ENCODE results near the gene PDE6G.

Gene PDE6G

GRCh38 chr17:81691196-81691595 is 34.9 kb upstream of the PDE6G start:
- H3K36me3 ChIP-seq (ENCODE audit: low read depth), result peaks cover 97% of the 10 kb centered on the region
- TF ChIP-seq, protein P1, sequence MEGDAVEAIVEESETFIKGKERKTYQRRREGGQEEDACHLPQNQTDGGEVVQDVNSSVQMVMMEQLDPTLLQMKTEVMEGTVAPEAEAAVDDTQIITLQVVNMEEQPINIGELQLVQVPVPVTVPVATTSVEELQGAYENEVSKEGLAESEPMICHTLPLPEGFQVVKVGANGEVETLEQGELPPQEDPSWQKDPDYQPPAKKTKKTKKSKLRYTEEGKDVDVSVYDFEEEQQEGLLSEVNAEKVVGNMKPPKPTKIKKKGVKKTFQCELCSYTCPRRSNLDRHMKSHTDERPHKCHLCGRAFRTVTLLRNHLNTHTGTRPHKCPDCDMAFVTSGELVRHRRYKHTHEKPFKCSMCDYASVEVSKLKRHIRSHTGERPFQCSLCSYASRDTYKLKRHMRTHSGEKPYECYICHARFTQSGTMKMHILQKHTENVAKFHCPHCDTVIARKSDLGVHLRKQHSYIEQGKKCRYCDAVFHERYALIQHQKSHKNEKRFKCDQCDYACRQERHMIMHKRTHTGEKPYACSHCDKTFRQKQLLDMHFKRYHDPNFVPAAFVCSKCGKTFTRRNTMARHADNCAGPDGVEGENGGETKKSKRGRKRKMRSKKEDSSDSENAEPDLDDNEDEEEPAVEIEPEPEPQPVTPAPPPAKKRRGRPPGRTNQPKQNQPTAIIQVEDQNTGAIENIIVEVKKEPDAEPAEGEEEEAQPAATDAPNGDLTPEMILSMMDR (IDR thresholded peaks at IDR 0.05; ENCODE audit: poor library complexity, severe bottlenecking), result no peak
- no peak overlapping the region for H3K4me3 ChIP-seq (ENCODE audit: severe bottlenecking)
- H3K27ac ChIP-seq (ENCODE audit: poor library complexity, severe bottlenecking), result no peak overlapping the region
- no peaks in the 10 kb centered on the region for H3K27me3 ChIP-seq (ENCODE audit: insufficient read depth, poor library complexity, severe bottlenecking)
- no peak for DNase-seq (ENCODE audit: low spot score)
- H3K9me3 ChIP-seq (ENCODE audit: severe bottlenecking), result no peaks in the 10 kb centered on the region
- no peaks in the 10 kb centered on the region for H3K4me1 ChIP-seq (ENCODE audit: insufficient read depth, poor library complexity, severe bottlenecking)
- ATAC-seq (ENCODE audit: low read depth), result no peak

GRCh38 chr17:81690549-81690948 is 34.2 kb upstream of the PDE6G start:
- TF ChIP-seq, protein P1 (IDR thresholded peaks at IDR 0.05; ENCODE audit: poor library complexity, severe bottlenecking), result no peak

DNA sequence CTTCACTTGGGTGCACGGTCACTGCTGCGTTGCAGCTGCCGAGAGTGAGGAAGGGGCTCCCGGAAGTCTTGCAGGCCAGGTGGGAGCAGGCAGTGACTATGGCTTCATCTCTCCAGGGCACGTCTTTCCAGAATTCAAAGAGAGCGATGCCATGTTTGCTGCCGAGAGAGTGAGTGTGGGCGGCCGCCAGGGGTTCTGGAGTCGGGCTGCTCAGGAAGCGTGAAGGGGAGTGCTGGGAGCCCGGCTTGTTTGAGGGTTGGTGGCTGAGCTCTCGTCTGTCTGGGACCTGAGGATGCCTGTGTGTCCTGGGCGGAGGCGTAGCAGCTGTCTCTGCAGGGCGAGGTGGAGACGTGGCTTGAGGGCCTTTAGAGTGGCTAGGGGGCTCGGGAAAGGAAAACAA is 33.7 kb upstream of the PDE6G start:
- peaks cover 96% of the 10 kb centered on the region for H3K36me3 ChIP-seq (ENCODE audit: low read depth)
- DNase-seq (ENCODE audit: low spot score) (no peak), ATAC-seq (ENCODE audit: low read depth) (no peak)
- H3K4me3 ChIP-seq (ENCODE audit: severe bottlenecking), result no peak overlapping the region
- H3K9me3 ChIP-seq (ENCODE audit: severe bottlenecking), result no peaks in the 10 kb centered on the region
- TF ChIP-seq, protein P1 (IDR thresholded peaks at IDR 0.05; ENCODE audit: poor library complexity, severe bottlenecking), result no peak
- peaks cover 1% of the 10 kb centered on the region for H3K4me1 ChIP-seq (ENCODE audit: insufficient read depth, poor library complexity, severe bottlenecking)
- H3K27ac ChIP-seq (ENCODE audit: poor library complexity, severe bottlenecking), result no peak overlapping the region
- H3K27me3 ChIP-seq (ENCODE audit: insufficient read depth, poor library complexity, severe bottlenecking), result no peaks in the 10 kb centered on the region

More at GRCh38 chr17:81690549-81690948, 34.2 kb upstream of the PDE6G start:
- H3K4me1 ChIP-seq (ENCODE audit: insufficient read depth, poor library complexity, severe bottlenecking), result no peaks in the 10 kb centered on the region
- H3K4me3 ChIP-seq (ENCODE audit: severe bottlenecking), result no peak overlapping the region
- no peak overlapping the region for H3K27ac ChIP-seq (ENCODE audit: poor library complexity, severe bottlenecking)
- H3K36me3 ChIP-seq (ENCODE audit: low read depth), result peaks cover 98% of the 10 kb centered on the region
- no peaks in the 10 kb centered on the region for H3K27me3 ChIP-seq (ENCODE audit: insufficient read depth, poor library complexity, severe bottlenecking)
- no peaks in the 10 kb centered on the region for H3K9me3 ChIP-seq (ENCODE audit: severe bottlenecking)
- ATAC-seq (ENCODE audit: low read depth) (no peak), DNase-seq (ENCODE audit: low spot score) (no peak)

DNA sequence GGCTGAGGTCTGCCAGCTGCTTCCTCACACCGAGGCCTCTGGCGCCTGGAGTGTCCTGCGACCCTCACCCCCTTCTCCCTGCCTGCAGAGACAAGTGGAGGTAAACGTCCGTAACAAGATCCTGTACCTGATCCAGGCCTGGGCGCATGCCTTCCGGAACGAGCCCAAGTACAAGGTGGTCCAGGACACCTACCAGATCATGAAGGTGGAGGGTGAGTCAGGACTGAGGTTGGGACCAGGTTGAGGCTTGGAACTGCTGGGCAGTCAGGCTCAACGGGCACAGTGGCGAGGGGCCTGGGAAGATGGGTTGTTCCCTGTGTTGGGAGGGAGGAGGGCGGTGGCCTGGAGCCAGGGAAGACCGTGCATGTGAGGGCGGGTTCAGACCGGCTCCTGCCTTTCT is 32.3 kb upstream of the PDE6G start:
- H3K27me3 ChIP-seq (ENCODE audit: insufficient read depth, poor library complexity, severe bottlenecking), result no peaks in the 10 kb centered on the region
- no peak for ATAC-seq (ENCODE audit: low read depth)
- no peak overlapping the region for H3K27ac ChIP-seq (ENCODE audit: poor library complexity, severe bottlenecking)
- DNase-seq (ENCODE audit: low spot score), result no peak
- peaks cover 82% of the 10 kb centered on the region for H3K36me3 ChIP-seq (ENCODE audit: low read depth)
- H3K4me1 ChIP-seq (ENCODE audit: insufficient read depth, poor library complexity, severe bottlenecking), result peaks cover 7% of the 10 kb centered on the region
- TF ChIP-seq, protein P1 (IDR thresholded peaks at IDR 0.05; ENCODE audit: poor library complexity, severe bottlenecking), result no peak
- H3K4me3 ChIP-seq (ENCODE audit: severe bottlenecking), result no peak overlapping the region
- H3K9me3 ChIP-seq (ENCODE audit: severe bottlenecking), result no peaks in the 10 kb centered on the region

DNA sequence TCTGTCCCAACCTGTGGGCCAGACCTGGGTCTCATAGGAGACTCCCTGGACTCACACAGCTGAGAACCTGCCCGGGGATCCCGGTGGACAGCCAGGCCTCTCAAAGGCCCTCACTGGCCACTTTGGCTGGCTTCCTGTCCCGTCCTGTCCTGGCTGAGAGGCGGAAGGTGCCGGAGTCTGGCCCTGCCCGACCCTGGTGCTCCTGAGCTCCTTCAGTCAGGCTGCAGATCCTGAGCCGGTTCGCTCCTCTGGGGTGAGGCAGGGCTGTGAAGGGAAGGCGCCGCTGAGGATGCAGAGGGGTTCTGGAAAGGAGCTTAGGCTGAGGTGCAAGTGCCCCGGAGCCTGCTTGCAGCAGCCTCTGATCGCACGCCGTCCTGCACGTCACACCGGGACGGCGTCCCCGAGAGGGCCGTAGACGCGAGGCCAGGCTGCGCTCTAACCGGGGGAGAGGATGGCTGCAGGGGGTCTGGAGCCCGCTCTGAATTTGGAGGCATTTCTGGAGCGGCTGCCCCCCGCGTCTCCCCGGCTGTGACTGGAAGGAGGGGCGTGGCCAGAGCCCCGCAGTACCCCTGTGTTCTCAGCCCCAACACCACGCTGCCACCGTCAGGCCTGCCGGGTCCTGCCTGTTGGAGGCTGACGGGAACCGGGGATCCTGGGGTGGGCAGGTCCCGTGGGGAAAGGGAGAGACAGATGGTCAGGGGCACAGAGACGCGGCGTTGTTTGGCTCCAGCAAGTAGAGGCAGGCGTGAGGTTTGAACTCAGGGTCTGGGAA is 31.6 kb upstream of the PDE6G start:
- TF ChIP-seq, protein P1 (IDR thresholded peaks at IDR 0.05; ENCODE audit: poor library complexity, severe bottlenecking), result no peak
- Histone ChIP-seq H3K36me3 (ENCODE audit: low read depth) (peaks cover 75% of the 10 kb centered on the region), H3K27me3 (ENCODE audit: insufficient read depth, poor library complexity, severe bottlenecking) (no peaks in the 10 kb centered on the region), H3K4me1 (ENCODE audit: insufficient read depth, poor library complexity, severe bottlenecking) (peaks cover 7% of the 10 kb centered on the region), H3K9me3 (ENCODE audit: severe bottlenecking) (no peaks in the 10 kb centered on the region), H3K27ac (ENCODE audit: poor library complexity, severe bottlenecking) (no peak overlapping the region), H3K4me3 (ENCODE audit: severe bottlenecking) (no peak overlapping the region)
- no peak for DNase-seq (ENCODE audit: low spot score)
- no peak for ATAC-seq (ENCODE audit: low read depth)
